ENCODE measurements around the gene ARHGEF7. TPM values are rescaled to one million over a fixed set of nuclear protein-coding genes. Genes with fewer than 3 reads are reported as not detected.

The ARHGEF7 gene
- total RNA-seq, 2 donors from 2014 or later, result 57.9 to 97.3 TPM

GRCh38 chr13:111209613-111210012 is 94.5 kb downstream of the ARHGEF7 start:
- Histone ChIP-seq H3K36me3 (no peaks in the 10 kb centered on the region), H3K9me3 (no peaks in the 10 kb centered on the region), H3K4me3 (no peak overlapping the region), H3K27ac (no peak overlapping the region), H3K27me3 (replicated peaks; ENCODE audit: insufficient read depth) (no peaks in the 10 kb centered on the region), H3K4me1 (replicated peaks) (peaks cover 3% of the 10 kb centered on the region)
- no peak for DNase-seq (ENCODE audit: low spot score)
- WGBS, result 92% methylated on average over 9 of the region's 9 CpGs
- intact Hi-C loops (cut with DNase I), result loop anchor here (5.0 to 10.0 kb wide), 2 partner anchors 57 to 295 kb away; partner anchors contain the start of gene ANKRD10
- TF ChIP-seq POLR2A (IDR thresholded peaks at IDR 0.05), result no peak
- TF ChIP-seq POLR2AphosphoS5 (IDR thresholded peaks at IDR 0.05), result no peak
- no peak for TF ChIP-seq CTCF (IDR thresholded peaks at IDR 0.05)

GRCh38 chr13:111210091-111210490 is 95.0 kb downstream of the ARHGEF7 start:
- H3K36me3 ChIP-seq, result no peaks in the 10 kb centered on the region
- H3K4me3 ChIP-seq, result no peak overlapping the region
- no peak overlapping the region for H3K27ac ChIP-seq
- TF ChIP-seq CTCF (IDR thresholded peaks at IDR 0.05) (no peak), POLR2AphosphoS5 (IDR thresholded peaks at IDR 0.05) (no peak), POLR2A (IDR thresholded peaks at IDR 0.05) (no peak)
- H3K4me1 ChIP-seq (replicated peaks), result peaks cover 3% of the 10 kb centered on the region
- no peaks in the 10 kb centered on the region for H3K9me3 ChIP-seq
- no peaks in the 10 kb centered on the region for H3K27me3 ChIP-seq (replicated peaks; ENCODE audit: insufficient read depth)
- 84% methylated on average over 4 of the region's 4 CpGs for WGBS
- no peak for DNase-seq (ENCODE audit: low spot score)
- intact Hi-C loops (cut with DNase I), result loop anchor here (5.0 to 10.0 kb wide), 2 partner anchors 58 to 295 kb away; partner anchors contain the start of gene ANKRD10

- Histone ChIP-seq H3K27me3 (replicated peaks; ENCODE audit: insufficient read depth) (no peaks in the 10 kb centered on the region), H3K4me3 (no peak overlapping the region), H3K4me1 (replicated peaks) (peaks cover 3% of the 10 kb centered on the region), H3K27ac (no peak overlapping the region), H3K36me3 (no peaks in the 10 kb centered on the region), H3K9me3 (no peaks in the 10 kb centered on the region)
- TF ChIP-seq POLR2A (IDR thresholded peaks at IDR 0.05) (no peak), POLR2AphosphoS5 (IDR thresholded peaks at IDR 0.05) (no peak), CTCF (IDR thresholded peaks at IDR 0.05) (no peak)
- DNase-seq (ENCODE audit: low spot score), result no peak
- intact Hi-C loops (cut with DNase I), result loop anchor here (5.0 to 10.0 kb wide), 2 partner anchors 59 to 296 kb away; partner anchors contain the start of gene ANKRD10
- 67% methylated on average over 15 of the region's 15 CpGs for WGBS
Observed at GRCh38 chr13:111210544-111211469, 95.7 kb downstream of the ARHGEF7 start.

GRCh38 chr13:111211789-111212516 is 96.8 kb downstream of the ARHGEF7 start:
- intact Hi-C loops (cut with DNase I), result loop anchor here (5.0 to 10.0 kb wide), 2 partner anchors 60 to 297 kb away; partner anchors contain the start of gene ANKRD10
- no peak overlapping the region for H3K27ac ChIP-seq

More at GRCh38 chr13:111211789-111212516, 96.8 kb downstream of the ARHGEF7 start:
- no peak overlapping the region for H3K4me3 ChIP-seq
- WGBS, result 81% methylated on average over 13 of the region's 13 CpGs
- no peaks in the 10 kb centered on the region for H3K27me3 ChIP-seq (replicated peaks; ENCODE audit: insufficient read depth)
- no peaks in the 10 kb centered on the region for H3K36me3 ChIP-seq
- TF ChIP-seq POLR2A (IDR thresholded peaks at IDR 0.05), result no peak
- no peak for TF ChIP-seq CTCF (IDR thresholded peaks at IDR 0.05)
- no peak for TF ChIP-seq POLR2AphosphoS5 (IDR thresholded peaks at IDR 0.05)
- no peaks in the 10 kb centered on the region for H3K9me3 ChIP-seq
- DNase-seq (ENCODE audit: low spot score), result no peak
- peaks cover 3% of the 10 kb centered on the region for H3K4me1 ChIP-seq (replicated peaks)
